Activated T-cell treated with anti-CD3 and anti-CD28 coated beads for 48 hours (primary cell): ENCODE results near the gene CBX3.
"Not testable (repeated sequence)": the region's sequence is repeated elsewhere in the genome, so short reads cannot be mapped to it uniquely, and the experiment has no call there.

Experiments
- DNase-seq: peaks from one replicate; pipeline ENCODE4 v3.0.0-alpha.2; 2020; ENCODE audit warnings: low read depth

The CBX3 gene

DNA sequence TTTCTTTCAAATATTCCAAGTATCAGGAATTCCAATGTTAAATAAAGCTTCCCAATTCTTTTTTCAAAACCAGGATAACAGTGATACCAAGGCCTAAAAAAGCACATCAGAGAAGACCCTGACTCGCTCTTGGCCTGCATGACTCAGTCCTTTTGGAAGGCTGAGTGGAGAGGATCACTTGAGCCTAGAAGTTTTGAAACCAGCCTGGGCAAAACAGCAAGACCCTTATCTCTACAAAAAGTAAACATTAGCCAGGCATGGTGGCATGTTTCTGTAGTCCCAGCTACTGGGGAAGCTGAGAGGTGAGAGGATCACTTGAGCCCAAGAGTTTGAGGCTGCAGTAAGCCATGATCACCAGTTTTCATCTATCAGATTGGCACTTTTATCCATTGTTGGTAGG lies 30.9 kb upstream of the CBX3 start:
- no peak for DNase-seq

DNA sequence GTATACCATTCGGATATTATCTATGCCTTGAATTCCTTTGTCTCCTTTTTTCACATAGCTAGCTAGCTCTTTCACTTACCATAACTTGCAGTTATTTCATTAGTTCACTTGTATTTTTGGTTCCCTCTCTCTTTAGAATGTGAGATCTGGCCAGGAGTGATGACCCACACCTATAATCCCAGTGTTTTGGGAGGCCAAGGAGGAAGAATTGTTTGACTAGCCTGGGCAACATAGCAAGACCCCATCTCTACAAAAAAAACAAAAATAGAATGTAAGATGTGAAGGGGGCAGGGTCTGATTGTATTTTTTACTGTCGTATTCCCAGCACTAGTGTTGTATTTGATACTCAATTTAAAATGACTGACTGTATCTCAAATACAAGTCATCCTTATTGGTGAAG lies 29.9 kb upstream of the CBX3 start:
- DNase-seq: no peak

DNA sequence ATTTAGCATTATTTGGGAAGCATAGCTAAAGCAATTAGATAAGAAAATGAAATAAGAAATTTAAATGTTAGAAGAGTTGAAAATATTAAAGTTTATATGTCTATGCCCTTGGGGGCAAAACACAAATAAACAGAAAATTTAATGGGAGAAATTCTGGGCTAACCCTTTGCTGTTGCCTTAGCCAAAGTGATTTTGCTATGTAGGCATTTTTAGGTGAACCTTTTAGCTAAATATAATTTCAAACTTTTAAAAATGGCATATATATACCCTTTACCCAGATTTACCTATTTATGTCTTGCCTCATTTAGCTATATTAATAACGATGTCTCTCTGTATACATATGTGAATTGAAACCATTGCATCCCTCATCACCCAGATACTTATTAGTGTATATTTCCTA lies 29.5 kb upstream of the CBX3 start:
- DNase-seq: no peak

DNA sequence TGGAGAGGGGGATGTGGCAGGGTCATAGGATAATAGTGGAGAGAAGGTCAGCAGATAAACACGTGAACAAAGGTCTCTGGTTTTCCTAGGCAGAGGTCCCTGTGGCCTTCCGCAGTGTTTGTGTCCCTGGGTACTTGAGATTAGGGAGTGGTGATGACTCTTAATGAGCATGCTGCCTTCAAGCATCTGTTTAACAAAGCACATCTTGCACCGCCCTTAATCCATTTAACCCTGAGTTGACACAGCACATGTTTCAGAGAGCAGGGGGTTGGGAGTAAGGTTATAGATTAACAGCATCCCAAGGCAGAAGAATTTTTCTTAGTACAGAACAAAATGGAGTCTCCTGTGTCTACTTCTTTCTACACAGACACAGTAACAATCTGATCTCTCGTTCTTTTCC lies 25.6 kb upstream of the CBX3 start:
- DNase-seq: not testable (repeated sequence)

DNA sequence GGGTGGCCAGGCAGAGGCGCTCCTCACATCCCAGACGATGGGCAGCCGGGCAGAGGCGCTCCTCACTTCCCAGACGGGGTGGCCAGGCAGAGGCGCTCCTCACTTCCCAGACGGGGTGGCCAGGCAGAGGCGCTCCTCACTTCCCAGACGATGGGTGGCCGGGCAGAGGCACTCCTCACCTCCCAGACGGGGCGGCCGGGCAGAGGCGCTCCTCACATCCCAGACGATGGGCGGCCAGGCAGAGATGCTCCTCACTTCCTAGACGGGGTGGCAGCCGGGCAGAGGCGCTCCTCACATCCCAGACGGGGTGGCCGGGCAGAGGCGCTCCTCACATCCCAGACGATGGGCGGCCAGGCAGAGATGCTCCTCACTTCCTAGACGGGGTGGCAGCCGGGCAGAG lies 24.8 kb upstream of the CBX3 start:
- DNase-seq: not testable (repeated sequence)

DNA sequence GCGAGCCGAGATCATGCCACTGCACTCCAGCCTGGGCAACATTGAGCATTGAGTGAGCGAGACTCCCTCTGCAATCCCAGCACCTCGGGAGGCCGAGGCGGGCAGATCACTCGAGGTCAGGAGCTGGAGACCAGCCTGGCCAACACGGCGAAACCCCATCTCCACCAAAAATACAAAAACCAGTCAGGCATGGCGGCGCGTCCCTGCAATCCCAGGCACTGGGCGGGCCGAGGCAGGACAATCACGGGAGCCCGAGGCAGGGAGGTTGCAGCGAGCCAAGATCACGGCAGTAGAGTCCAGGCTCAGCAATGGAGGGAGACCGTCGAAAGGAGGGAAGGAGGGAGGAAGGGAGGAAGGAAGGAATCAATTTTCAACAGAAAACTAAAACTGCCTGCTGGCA lies 24.3 kb upstream of the CBX3 start:
- not testable (repeated sequence) for DNase-seq

DNA sequence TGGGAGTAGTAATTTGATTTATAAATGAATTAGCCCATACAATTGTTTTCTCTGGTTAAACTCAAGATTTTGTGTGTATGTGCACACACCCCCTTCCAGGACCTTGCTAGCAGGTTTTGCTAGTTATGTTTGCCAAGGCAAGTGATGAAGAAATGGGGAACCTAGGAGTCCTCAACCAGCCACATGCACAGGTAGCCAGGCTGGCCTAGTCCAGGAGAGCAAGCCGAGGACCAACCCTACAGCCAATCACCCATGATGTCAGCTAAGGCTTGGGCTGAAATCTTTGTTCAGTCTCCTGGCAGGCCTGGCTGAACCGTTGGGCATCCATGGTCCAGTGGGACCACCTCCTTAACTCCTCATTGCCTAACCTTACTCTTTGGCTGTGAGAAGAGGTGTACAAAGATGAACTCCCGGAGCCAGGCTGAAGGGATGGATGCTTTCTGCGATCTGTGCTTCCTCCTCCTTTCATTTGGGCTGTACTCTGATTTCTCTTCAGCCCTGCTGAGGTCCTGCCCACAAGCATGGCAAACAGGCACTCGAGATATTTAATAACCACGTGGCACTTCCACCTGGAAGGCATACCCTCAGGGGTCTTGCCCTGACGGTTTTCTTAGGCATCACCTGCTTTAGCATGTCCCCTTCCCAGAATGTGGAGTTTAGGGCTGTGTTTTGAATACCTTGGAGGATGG lies 23.1 kb upstream of the CBX3 start:
- no peak for DNase-seq

DNA sequence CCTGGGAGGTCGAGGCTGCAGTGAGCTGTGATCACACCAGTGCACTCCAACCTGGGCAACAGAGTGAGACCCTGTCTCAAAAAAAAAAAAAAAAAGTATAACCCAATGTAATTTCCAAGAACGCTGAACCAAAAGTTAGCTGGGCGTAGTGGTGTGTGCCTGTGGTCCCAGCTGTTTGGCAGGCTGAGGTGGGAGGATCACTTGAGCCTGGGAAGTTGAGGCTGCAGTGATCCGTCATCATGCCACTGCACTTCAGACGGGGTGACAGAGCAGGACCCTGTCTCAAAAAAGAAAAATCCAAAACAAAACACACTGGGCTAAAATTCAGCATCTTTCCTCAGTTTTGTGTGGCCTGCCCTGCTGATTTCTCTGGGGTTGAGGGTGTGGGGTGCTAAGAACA lies 22.1 kb upstream of the CBX3 start:
- DNase-seq: no peak

DNA sequence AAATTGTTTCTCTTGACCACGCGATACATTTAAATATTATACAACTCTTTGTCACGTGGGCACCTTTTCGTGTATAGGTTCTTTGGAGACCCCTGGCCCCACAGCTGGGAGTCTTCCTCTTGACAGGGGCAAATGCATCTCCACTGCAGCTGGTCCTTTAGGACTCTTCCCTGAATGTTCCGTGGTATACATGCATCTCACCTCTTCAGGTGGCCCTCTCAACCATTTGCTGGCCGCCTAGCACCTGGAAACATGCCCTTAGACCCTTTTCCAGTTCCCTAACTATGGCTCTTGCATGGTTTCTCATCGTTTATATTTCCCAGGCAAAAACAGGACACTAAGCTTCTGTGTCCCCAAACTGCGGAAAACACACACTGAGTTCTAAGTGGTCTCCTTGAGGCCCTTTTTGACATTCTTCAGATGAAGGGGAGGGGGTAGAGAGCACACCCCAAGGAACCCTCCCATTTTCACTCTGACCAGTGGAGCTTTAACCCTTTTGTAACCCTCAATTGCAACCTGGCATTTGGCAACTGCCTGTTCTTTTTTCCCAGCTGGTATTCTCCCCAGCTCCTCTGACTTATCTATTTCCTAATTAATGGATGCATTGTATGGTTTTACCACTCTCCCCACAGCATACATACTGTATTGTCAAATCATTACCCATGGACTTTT lies 21.6 kb upstream of the CBX3 start:
- DNase-seq: no peak

DNA sequence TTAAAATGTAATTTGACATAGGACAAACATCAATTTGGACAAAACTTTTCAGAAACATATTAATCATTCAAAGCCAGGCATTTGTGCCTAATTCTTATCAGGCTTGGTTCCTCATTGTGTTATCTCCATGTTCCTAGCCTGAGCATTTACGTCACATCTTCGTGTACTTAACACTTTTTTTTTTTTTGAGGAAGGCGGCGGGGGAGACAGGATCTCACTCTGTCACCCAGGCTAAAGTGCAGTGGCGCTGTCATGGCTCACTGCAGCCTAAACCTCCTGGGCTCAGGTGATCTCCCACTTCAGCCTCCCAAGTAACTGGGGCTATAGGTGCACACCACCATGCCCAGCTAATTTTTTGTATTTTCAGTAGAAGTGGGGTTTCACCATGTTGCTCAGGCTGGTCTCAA lies 20.8 kb upstream of the CBX3 start:
- no peak for DNase-seq

DNA sequence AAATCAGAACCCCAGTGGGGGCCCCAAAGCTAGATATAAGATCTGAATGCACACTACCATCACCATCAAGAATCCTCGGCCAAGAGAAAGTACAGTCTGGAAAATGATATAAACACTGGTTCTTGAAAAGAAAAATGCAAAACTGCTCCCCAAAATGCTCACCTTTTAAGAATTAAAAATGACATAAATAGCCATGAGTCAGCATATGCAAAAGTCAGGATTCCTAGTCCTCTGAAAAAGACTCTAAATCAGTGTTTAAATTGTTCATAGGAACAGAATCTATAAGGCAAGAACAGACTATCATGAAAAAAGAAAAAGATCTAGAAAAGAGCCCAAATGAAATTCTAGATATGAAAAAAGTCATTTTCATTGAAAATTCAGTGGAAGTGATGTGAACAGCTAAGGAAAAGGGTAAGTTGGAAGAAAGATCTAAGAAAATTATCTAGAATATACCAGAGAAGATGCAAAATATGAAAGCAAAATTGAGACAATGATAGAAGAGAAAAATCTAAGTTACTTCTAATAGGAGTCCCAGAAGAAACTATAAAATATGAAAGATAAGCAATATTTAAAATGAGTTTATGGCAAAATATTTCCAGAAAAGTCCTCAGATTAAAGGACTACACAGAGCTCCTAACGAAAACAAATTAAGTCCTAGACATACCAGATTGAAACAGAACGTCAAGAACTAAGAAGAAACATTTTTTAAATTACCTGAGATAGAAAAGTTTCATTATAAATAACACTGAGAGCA lies 19.9 kb upstream of the CBX3 start:
- DNase-seq: no peak

DNA sequence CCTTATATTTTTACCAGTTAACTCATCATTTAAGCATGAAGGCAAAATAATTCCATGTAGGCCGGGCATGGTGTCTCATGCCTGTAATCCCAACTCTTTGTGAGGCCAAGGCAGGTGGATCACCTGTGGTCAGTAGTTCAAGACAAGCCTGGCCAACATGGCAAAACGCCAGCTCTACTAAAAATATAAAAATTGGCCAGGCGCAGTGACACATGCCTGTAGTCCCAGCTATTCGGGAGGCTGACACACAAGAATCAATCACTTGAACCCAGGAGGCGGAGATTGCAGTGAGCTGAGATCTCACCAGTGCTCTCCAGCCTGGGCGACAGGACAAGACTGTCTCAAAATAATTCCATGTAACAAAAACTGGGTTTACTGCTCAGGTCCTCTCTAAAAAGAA lies 19.3 kb upstream of the CBX3 start:
- DNase-seq: no peak

DNA sequence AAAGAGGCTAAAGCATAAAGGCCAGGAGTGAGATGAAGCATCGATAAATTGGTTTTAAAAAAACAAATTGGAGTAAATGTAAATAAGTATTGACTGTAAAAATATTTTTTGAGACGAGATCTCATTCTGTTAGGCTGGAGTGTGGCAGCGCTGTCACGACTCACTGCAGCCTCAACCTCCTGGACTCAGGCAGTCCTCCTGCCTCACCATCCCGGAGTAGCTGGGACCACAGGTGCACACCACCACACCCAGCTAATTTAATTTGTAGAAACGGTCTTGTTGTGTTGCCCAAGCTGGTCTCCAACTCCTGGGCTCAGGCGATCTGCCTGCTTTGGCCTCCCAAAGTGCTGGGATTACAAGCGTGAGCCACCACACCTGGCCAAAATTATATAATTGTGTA lies 18.8 kb upstream of the CBX3 start:
- DNase-seq: no peak

DNA sequence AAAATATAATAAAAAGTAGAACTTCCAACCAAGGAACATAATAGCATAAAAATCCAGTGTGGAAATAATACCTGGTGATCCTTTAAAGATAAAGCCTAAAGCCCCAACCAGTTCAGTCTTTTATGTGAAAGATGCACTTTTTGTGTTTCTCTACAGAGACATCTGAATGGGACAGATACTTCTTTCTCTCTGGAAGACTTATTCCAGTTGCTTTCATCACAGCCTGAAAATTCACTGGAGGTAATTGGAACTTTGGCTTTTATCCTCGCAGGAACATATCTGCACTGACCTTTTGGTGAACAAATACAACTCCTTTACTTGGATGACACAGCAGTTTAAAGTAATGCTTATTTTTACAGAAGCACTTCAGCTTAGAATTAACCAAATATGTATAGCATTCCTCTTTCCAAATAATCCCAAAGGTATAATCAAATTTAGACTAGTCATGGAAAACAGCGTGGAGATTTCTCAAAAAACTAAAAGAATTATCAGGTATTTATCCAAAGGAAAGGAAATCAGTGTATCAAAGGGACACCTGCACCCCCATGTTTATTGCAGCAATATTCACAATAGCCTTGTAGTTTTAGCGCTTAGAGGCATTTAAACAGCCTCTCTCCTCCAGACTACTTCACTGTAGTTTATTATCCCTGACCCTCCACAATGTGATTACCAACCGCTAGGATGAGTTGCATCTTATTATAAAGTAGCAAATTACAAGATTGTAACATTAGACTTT lies 17.8 kb upstream of the CBX3 start:
- DNase-seq: no peak

DNA sequence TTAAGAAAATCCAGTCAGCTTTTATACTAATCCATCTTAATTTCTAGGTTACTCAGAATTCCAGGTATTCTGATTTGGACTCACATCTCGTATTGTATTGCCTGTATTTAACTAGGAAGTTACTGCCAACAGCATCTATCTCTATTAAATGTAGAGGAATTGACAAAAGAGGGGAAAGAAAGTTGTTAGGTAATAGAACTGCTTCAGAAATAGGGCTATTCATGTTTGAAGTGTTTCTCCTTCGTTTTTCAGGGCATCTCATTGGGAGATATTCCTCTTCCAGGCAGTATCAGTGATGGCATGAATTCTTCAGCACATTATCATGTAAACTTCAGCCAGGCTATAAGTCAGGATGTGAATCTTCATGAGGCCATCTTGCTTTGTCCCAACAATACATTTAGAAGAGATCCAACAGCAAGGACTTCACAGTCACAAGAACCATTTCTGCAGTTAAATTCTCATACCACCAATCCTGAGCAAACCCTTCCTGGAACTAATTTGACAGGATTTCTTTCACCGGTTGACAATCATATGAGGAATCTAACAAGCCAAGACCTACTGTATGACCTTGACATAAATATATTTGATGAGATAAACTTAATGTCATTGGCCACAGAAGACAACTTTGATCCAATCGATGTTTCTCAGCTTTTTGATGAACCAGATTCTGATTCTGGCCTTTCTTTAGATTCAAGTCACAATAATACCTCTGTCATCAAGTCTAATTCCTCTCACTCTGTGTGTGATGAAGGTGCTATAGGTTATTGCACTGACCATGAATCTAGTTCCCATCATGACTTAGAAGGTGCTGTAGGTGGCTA lies 17.1 kb upstream of the CBX3 start:
- DNase-seq: not testable (repeated sequence)

DNA sequence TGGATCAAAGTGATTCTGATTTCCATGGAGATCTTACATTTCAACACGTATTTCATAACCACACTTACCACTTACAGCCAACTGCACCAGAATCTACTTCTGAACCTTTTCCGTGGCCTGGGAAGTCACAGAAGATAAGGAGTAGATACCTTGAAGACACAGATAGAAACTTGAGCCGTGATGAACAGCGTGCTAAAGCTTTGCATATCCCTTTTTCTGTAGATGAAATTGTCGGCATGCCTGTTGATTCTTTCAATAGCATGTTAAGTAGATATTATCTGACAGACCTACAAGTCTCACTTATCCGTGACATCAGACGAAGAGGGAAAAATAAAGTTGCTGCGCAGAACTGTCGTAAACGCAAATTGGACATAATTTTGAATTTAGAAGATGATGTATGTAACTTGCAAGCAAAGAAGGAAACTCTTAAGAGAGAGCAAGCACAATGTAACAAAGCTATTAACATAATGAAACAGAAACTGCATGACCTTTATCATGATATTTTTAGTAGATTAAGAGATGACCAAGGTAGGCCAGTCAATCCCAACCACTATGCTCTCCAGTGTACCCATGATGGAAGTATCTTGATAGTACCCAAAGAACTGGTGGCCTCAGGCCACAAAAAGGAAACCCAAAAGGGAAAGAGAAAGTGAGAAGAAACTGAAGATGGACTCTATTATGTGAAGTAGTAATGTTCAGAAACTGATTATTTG lies 16.3 kb upstream of the CBX3 start:
- no peak for DNase-seq

DNA sequence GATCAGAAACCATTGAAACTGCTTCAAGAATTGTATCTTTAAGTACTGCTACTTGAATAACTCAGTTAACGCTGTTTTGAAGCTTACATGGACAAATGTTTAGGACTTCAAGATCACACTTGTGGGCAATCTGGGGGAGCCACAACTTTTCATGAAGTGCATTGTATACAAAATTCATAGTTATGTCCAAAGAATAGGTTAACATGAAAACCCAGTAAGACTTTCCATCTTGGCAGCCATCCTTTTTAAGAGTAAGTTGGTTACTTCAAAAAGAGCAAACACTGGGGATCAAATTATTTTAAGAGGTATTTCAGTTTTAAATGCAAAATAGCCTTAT lies 15.7 kb upstream of the CBX3 start:
- no peak for DNase-seq

DNA sequence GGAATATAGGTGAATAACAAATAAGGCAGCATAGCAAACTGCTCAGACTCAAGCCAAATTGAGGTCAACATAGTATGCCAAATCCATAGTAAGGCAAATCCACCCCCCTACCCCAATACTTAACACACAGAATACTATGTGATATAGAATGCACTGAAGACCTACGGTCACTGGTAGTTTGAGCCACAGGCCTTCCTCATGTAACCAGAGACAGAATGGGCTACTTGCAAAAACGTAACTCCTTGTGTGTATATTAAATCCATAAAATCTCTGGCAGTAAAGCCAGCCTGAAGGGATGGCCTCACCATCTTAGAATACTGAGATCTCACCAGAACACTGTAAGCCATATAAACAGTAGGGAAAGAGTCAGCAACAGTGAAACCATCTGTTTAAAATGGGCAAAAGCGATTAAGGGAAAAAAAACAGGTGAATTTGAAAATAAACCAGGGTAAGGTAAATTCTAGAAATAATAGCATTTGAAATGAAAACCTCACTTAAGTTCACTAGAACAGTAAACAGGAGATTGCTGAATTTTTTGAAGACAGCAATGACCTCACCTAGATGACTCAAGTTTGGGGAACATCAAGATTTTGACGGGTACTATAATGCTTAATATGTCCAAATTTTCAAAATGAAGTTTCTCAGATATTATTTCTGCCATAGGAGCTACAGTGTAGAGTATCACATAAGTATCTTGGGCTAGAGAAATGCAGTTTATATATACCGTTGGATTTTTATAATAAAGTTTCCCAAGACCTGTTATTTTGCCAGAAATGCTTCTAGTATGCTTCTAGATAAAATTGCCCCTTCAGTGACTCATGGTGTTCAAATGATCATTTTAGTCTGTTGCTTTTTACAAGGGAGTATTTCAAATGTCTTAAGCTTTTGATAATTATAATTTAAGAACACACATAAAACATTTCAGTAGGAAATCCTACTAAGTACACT lies 14.9 kb upstream of the CBX3 start:
- no peak for DNase-seq

DNA sequence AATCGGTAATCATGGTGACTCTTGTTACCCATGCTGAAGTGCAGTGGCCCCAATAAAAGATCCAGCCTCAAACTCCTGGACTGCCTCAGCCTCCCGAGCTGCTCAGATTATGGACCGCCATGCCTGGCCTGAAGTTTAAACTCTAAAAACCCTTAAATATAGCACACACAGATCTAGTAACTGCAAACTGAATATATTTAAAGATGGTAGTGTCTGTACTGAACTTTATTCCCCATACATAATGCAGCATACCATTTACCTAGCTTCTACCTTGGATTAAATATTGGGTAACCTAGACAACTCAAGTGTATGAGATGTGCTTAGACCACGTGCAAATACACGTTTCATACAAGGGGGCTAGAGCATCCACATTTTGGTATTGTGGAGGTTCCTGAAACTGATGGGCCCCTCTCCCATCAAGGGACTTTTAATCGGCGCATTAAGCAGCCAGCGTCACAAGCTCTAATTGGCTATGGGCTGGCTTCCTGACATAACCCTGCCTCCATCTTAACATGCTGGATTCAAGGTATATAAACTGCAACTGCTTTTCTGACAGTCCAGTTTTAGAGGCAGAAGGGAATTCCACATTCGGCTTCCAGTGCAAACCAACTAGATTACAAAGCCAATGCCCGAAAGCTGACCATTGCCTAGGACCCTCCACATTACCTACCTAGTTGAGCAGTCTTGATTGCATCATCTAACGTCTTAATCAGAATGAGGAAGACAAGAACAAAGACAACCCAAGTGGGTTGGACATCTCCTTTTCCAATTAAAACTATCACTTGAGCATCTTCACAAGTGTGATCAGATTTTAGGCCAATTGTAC lies 14.0 kb upstream of the CBX3 start:
- DNase-seq: no peak
